Activated CD8-positive, alpha-beta memory T cell treated with anti-CD3 and anti-CD28 coated beads, Interleukin-2, amount 50 U/mL, for 1 hour (primary cell): ENCODE data around the gene KLF13.

Source experiments
- DNase-seq: peaks from one replicate; pipeline ENCODE4 v3.0.0-alpha.2; 2020; ENCODE audit errors: extremely low read depth

The KLF13 gene

GRCh38 chr15:31400222-31400927, 73.7 kb downstream of the KLF13 start:
- no peak for DNase-seq

GRCh38 chr15:31401282-31401681, 74.6 kb downstream of the KLF13 start:
- no peak for DNase-seq

GRCh38 chr15:31402003-31402402, 75.4 kb downstream of the KLF13 start:
- DNase-seq: no peak

- no peak for DNase-seq
These were observed 75.9 kb downstream of the KLF13 start for GRCh38 chr15:31402511-31403056.

- DNase-seq: no peak
These were observed 76.5 kb downstream of the KLF13 start for GRCh38 chr15:31403096-31403495.

- no peak for DNase-seq
These were observed 77.0 kb downstream of the KLF13 start for GRCh38 chr15:31403606-31404005.

GRCh38 chr15:31404345-31404744, 77.7 kb downstream of the KLF13 start:
- DNase-seq: no peak

- no peak for DNase-seq
These were observed 78.7 kb downstream of the KLF13 start for GRCh38 chr15:31405200-31405920.

- DNase-seq: no peak
These were observed 80.7 kb downstream of the KLF13 start for GRCh38 chr15:31407376-31407775.

- no peak for DNase-seq
These were observed 81.2 kb downstream of the KLF13 start for GRCh38 chr15:31407851-31408250.

- DNase-seq: no peak
These were observed 82.1 kb downstream of the KLF13 start for GRCh38 chr15:31408724-31409123.

- no peak for DNase-seq
These were observed 82.5 kb downstream of the KLF13 start for GRCh38 chr15:31409171-31409570.

- no peak for DNase-seq
These were observed 86.2 kb downstream of the KLF13 start for GRCh38 chr15:31412824-31413223.

GRCh38 chr15:31415201-31415600, 88.6 kb downstream of the KLF13 start:
- no peak for DNase-seq

GRCh38 chr15:31419820-31420219, 93.2 kb downstream of the KLF13 start:
- no peak for DNase-seq

- no peak for DNase-seq
These were observed 100.8 kb downstream of the KLF13 start for GRCh38 chr15:31427411-31427810.
